RCC 7860 (cell line): Measurements from ENCODE around the gene CLDN5.

Experiments
- DNase-seq: peaks from one replicate; pipeline ENCODE4 v3.0.0-alpha.2; 2015; ENCODE audit warnings: low spot score
- FAIRE-seq: peaks from 2 replicates; lab custom pipeline; 2012; peaks lifted over from hg19 to GRCh38; lab: Jason Lieb, UNC

Gene CLDN5

DNA sequence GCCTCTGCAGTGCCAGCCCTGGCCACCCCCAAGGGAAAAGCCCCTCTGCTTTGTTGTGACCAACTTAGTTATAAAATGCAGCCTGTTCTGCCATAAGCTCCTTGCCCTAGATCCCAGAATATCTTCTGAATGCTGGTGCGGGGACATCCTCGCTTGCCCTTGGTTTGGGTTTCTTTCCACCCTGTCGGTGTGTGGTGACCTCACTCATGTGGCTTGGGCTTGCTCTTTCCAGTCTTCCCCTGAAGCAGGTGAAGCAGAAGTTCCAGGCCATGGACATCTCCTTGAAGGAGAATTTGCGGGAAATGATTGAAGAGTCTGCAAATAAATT is 16.7 kb downstream of the CLDN5 start:
- DNase-seq, result no peak
- no peak for FAIRE-seq

DNA sequence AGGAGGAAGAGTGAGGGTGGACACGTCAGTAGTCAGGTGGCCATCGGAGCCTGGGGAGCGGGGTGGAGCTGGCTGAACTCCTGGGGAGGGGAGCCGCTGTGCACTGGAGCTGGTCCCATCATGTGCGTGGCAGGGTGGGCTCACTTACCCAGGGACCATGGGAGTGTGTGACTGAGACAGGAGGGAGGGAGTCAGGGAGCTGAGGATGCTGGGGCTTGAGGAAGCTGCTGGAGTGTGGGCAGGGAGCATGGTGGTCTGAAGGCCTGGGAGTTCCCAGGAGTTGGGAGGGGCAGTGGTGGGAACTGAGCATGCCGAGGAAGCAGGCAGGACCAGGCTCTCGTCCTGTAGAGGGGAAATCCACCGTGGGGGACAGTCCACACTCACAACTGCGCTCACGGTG is 18.0 kb downstream of the CLDN5 start:
- no peak for FAIRE-seq
- no peak for DNase-seq

GRCh38 chr22:19505735-19506126 is 18.5 kb downstream of the CLDN5 start:
- FAIRE-seq (no peak), DNase-seq (no peak)

GRCh38 chr22:19504900-19505734 is 19.1 kb downstream of the CLDN5 start:
- FAIRE-seq, result no peak
- no peak for DNase-seq

GRCh38 chr22:19503869-19504268 is 20.3 kb downstream of the CLDN5 start:
- FAIRE-seq, result no peak

GRCh38 chr22:19503367-19503766 is 20.8 kb downstream of the CLDN5 start:
- DNase-seq, result no peak

More at GRCh38 chr22:19503869-19504268, 20.3 kb downstream of the CLDN5 start:
- DNase-seq, result no peak

DNA sequence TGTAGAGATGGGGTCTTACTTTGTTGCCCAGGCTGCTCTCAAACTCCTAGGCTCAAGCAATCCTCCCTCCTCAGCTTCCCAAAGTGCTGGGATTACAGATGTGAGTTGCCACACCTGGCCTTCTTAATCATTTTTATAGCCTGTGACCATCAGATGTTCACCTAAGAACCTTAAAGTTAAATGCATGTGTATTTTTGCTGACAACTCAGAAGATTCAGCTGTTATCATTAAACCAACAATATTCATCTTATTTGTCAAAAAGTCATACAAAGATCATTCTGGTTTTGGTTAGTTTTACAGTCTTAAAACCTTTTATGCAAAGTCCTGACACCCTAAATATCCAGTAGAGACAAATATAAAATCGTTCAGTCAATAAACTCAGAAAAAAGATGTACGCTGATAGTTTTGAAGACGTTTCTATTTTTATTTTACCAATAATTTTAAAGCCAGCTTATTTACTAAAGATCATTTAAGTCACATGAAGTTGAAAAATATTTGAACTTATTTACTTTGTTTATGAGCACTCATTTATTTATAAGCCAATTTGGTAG is 22.2 kb downstream of the CLDN5 start:
- FAIRE-seq, result no peak

More at GRCh38 chr22:19503367-19503766, 20.8 kb downstream of the CLDN5 start:
- no peak for FAIRE-seq

DNA sequence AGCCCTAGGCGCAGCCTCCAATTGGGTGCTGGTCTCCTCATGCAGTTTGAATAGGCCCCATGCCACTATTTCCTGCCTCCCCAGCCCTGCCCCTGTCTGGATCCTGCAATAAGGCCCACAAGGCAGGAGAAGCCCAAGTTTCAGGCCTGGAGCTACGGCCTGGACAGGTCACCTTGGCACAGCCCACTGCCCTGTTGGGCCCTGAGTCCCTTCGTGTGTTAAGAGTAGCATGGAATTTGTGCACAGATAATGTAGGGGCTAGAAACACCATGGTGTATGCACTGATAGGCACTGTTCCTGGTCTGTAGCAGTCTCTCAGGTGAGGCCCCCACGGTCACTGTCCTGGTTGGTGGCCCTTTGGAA is 24.3 kb downstream of the CLDN5 start:
- no peak for DNase-seq
- FAIRE-seq, result no peak

More for the DNA sequence above, 22.2 kb downstream of the CLDN5 start:
- DNase-seq, result no peak

DNA sequence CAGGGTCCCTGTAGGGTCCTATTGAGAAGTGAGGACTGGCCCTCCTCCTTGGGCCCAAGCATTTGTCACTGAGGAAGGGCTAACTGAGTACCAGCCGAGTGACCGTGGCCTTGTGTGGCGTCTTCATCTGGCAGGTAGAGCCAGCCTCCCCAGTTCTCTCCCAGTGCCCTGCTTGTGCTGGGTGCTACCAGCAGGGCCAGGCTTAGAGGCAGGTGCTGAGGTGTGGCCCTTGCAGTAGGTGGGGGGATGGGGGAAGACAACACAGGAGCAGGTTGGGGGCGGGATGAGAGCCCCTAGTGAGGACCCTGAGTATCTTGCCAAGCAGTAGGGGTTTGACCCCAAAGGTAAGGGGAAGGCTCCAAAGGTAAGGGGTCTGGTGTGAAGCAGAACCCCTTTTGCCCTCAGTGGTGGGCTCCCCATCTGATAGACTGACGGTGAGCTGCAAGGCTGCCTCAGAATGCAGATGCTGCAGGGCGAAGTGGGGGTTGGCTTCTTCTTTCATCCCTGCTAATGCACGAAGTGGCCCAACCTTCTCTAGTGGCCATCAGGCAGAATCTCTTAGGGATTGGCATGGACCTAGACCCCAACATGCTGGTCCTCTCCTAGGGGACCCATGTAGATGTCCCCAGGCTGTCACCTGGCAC is 24.9 kb downstream of the CLDN5 start:
- FAIRE-seq (no peak), DNase-seq (no peak)

DNA sequence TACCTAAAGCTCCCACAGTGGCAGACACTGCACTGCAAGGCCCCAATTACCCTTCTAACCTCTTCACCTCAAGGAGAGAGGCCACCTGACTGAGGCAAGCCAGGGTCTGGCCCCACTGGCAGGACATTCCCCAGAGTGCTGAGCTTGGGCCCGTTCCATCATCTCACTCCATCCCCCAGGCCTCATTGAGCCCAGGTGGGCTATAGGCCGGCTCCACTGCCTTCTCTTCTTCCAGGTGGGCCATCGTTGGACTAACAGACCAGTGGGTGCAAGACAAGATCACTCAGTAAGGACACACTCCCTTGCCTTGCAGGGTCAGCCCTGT is 25.4 kb downstream of the CLDN5 start:
- FAIRE-seq (no peak), DNase-seq (no peak)

DNA sequence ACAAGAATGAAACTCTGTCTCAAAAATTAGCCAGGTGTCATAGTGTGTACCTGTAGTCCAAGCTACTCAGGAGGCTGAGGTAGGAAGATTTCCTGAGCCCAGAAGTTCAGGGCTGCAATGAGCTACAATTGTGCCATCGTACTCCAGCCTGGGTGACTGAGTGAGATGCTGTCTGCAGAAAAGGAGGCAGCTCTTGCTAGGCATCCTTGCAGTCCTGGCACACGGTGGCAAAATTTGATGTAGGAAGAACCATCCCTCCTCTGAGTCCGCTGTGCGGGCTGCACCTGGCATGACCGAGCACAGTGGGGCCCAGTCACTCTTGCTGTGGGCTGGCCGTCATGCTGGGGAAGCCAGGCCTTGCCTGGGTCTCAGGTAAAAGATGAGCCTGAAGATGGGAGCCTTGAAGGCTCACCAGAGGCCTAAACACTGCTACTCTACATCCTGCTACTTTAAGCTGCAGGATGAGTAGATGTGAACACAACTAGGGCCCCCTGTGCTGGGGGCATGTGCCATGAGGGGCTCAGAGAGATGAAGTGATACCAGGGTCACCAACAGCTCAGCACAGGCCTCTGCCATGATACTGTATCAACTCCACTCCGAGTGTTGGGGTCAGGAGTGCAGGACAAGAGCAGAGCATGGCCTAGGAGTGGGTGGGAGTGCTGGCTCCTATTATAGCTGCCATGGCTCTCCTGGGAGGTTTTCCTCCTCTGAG is 25.9 kb downstream of the CLDN5 start:
- no peak for FAIRE-seq
- DNase-seq, result no peak

DNA sequence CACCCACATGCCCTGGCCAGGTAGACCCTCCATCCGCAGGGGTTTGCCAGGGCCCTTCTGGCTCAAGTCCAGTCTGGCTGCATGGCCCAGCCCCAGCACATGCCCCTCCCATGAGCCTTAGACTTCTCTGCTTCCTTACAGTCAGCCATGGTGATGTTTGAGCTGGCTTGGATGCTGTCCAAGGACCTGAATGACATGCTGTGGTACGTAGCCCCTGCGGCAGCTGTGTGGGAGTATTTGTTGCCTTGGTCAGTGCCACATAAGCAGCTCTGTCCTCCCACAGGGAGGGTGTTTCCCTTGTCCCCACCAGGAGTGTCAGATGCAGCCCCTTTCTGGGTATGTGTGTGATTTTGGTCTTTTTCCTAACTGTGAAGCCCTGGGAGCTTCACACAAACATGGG is 27.0 kb downstream of the CLDN5 start:
- FAIRE-seq (no peak), DNase-seq (peak; percentile 66)

- no peak for DNase-seq
- FAIRE-seq, result no peak
Observed at GRCh38 chr22:19496324-19496630, 27.9 kb downstream of the CLDN5 start.

DNA sequence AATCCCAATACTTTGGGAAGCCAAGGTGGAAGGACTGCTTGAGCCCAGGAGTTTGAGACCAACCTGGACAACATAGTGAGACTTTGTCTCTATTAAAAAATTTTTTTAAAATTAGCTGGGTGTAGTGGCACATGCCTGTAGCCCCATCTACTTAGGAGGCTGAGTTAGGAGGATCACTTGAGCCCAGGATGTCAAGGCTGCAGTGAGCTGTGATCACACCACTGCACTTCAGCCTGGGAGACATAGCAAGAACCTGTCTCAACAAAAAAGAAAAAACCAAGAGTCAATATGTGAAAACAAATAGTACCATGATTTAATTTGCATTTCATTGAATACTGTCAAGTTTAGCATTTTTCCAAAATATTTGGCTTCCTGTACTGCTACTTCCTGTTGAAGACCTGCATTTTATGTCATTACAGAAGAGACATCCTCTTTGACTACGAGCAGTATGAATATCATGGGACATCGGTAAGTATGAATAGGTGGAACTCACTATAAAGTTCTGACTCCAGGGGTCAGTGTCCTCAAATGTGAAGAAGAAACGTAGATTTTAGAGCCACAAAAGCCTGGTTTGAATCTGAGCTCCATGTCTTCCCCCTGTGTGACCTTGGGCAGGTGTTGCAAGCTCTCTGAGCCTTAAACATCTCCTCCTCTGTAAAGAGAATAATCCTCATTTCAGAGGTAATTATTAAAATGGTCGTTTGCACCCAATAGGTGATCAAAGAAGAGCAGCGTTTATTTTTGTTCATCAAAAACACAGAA is 28.5 kb downstream of the CLDN5 start:
- DNase-seq (no peak), FAIRE-seq (no peak)

DNA sequence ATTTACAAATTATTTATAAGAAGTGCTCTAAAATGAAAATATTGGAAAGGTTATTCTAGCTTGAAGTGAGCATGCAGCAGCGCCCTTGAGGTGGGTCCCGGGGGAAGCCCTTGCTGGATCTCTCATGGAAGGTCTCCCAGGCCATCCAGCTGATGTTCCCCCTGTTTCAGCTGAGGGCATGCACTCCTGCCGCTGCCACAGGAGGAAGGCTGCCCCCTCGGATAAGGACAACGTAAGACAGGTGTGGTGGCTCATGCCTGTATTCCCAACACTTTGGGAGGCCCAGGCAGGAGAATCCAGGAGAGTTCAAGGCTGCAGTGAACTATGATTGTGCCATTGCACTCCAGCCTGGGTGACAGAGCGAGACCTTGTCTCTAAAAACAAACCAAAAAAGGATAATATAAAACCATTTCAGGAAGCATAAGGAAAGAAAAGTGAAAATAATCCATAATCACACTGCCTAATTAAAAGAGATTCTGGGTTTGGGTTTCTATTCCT is 29.5 kb downstream of the CLDN5 start:
- DNase-seq, result no peak
- FAIRE-seq, result no peak

DNA sequence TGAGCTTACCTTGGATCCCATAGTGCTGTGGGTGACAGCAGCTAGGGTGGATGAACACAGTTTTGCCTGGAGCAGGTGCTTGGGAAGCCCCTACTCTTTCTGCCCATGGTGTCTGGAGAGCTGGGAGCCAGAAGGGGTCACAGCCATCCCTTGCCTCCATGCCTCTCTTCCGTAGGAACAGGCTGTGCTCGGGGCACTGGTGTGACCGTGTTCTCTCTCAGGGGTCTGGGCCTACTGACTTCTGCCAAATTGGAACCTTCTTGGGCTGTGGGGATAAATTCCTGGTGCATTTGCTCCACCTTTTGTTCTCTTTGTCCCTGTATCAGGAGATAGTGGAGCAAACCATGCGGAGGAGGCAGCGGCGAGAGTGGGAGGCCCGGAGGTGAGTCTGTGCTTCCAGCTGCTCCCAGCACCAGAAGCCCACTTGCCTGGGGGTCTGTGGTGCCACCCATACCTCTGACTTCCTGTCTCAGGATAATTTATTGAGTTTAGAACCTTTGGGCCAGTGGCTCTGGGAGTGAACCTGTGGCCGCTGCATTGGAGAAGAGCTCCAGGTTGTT is 30.1 kb downstream of the CLDN5 start:
- DNase-seq, result no peak
- FAIRE-seq, result no peak

- DNase-seq, result no peak
- no peak for FAIRE-seq
Observed at GRCh38 chr22:19492504-19493174, 31.6 kb downstream of the CLDN5 start.

- FAIRE-seq (no peak), DNase-seq (no peak)
Observed at GRCh38 chr22:19490628-19491230, 33.5 kb downstream of the CLDN5 start.

DNA sequence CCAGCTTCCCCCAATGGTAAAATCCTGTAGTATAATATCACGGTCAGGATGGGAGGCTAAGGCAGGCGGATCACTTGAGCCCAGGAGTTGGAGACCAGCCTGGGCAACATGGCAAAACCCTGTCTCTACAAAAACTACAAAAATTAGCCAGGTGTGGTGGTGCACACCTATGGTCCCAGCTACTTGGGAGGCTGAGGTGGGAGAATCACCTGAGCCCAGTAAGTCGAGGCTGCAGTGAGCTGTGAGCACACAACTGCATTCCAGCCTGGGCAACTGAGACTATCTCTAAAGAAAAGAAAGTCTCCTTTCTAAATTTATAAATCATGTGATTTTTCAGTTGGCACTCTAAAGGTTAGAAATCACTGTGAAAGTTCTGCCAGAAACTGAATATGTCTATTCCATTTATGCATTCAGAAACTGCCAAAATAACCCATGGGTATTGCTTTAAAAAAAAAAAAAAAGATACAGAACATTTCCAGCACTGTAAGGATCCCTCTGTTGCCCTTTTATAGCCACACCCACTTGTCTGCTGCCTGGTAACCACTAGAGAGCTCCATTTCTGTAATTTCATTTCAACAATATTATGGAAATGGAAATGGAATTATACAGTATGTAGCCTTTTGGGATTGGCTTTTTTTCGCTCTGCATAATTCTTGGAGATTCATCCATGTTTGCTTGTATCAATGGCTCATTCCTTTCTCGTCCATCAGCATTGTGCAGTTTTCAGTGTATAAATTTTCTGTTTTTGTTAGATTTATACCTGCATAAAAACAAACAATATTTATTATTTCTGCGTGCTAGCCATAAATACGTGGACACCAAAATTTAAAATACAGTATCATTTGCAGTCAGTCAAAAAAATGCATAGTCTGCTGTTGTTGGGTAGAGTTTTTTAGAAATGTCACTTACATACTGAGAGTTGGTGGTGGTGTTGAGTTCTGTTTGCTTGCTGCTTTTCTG is 35.0 kb downstream of the CLDN5 start:
- FAIRE-seq (no peak), DNase-seq (no peak)
